ENCODE results near the gene IRF8.

The IRF8 gene

DNA sequence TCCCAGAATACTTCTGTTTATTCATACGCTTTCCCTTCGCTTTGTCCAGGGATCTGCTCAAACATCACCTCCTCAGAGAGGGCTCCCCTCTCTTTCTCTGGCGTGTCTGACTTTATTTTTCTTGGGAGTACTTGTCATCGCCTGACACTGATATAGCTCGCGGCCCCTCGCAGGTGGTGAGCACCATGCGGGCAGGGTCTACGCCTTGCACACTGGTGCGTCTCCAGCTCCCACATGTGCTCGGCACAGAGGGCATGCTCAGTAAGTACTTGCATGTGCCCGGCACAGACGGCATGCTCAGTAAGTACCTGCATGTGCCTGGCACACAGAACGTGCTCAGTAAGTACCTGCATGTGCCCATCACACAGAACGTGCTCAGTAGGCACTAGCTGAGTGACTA, 57.5 kb downstream of the IRF8 start:
- H3K23ac ChIP-seq (ENCODE audit: low read length) = no peak overlapping the region
- H3K18ac ChIP-seq (ENCODE audit: low read length) = no peak overlapping the region
- H3K27ac ChIP-seq (ENCODE audit: low read depth, low read length) = no peak overlapping the region
- WGBS (ENCODE audit: extremely low coverage, insufficient coverage, low lambda C conversion rate) = no CpG with 5 or more reads among the region's 15 CpGs
- H3K36me3 ChIP-seq (ENCODE audit: control insufficient read depth, insufficient read depth, low read length) = no peaks in the 10 kb centered on the region
- no peak for DNase-seq
- H2BK15ac ChIP-seq (replicated peaks; ENCODE audit: low read depth) = no peak overlapping the region
- no peak overlapping the region for H3K4me3 ChIP-seq (ENCODE audit: low read length)
- no peaks in the 10 kb centered on the region for H3K79me2 ChIP-seq (ENCODE audit: control insufficient read depth, insufficient read depth, low read length)
- H3K4me1 ChIP-seq (ENCODE audit: control insufficient read depth, low read depth, low read length) = no peaks in the 10 kb centered on the region
- H2BK120ac ChIP-seq (ENCODE audit: low read depth, low read length) = no peak overlapping the region
- H3K9ac ChIP-seq (ENCODE audit: low read length) = no peak overlapping the region
- no peak overlapping the region for H3K4ac ChIP-seq (ENCODE audit: low read depth, low read length)
- H2AK5ac ChIP-seq (ENCODE audit: low read length) = no peak overlapping the region
- H3K79me1 ChIP-seq (ENCODE audit: low read length) = no peaks in the 10 kb centered on the region
- H2BK5ac ChIP-seq (ENCODE audit: low read length) = no peak overlapping the region
- H3K4me2 ChIP-seq (ENCODE audit: low read length) = no peak overlapping the region
- H3K27me3 ChIP-seq (ENCODE audit: insufficient read depth, low read length, poor library complexity) = no peaks in the 10 kb centered on the region
- H4K8ac ChIP-seq (ENCODE audit: low read depth, low read length) = no peak overlapping the region
- no peak overlapping the region for H4K5ac ChIP-seq (ENCODE audit: low read length)
- no peak overlapping the region for H3K56ac ChIP-seq (ENCODE audit: low read length)

DNA sequence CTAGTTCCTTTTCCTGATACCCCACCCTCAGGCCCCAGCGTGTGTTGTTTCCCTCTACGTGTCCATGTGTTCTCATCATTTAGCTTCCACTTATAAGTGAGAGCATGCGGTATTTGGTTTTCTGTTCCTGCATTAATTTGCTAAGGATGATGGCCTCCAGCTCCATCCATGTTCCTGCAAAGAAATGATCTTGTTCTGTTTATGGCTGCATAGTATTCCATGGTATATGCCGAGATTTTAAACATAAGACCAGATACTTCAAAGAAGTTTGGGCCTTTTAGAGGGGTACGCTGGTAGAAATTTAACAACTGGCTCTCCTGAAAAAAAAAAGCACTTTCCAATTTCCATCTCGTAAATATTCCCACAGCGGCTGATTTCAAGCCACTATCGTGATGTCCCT, 59.8 kb downstream of the IRF8 start:
- Histone ChIP-seq H3K4me2 (ENCODE audit: low read length) (no peak overlapping the region), H3K79me1 (ENCODE audit: low read length) (no peaks in the 10 kb centered on the region), H2AK5ac (ENCODE audit: low read length) (no peak overlapping the region), H2BK15ac (replicated peaks; ENCODE audit: low read depth) (no peak overlapping the region), H3K27me3 (ENCODE audit: insufficient read depth, low read length, poor library complexity) (no peaks in the 10 kb centered on the region), H3K36me3 (ENCODE audit: control insufficient read depth, insufficient read depth, low read length) (no peaks in the 10 kb centered on the region), H3K4me1 (ENCODE audit: control insufficient read depth, low read depth, low read length) (no peaks in the 10 kb centered on the region), H3K4ac (ENCODE audit: low read depth, low read length) (no peak overlapping the region), H4K8ac (ENCODE audit: low read depth, low read length) (no peak overlapping the region), H3K79me2 (ENCODE audit: control insufficient read depth, insufficient read depth, low read length) (no peaks in the 10 kb centered on the region), H3K18ac (ENCODE audit: low read length) (no peak overlapping the region), H3K56ac (ENCODE audit: low read length) (no peak overlapping the region), H3K9ac (ENCODE audit: low read length) (no peak overlapping the region), H3K4me3 (ENCODE audit: low read length) (no peak overlapping the region), H4K5ac (ENCODE audit: low read length) (no peak overlapping the region), H2BK5ac (ENCODE audit: low read length) (no peak overlapping the region), H3K27ac (ENCODE audit: low read depth, low read length) (no peak overlapping the region), H2BK120ac (ENCODE audit: low read depth, low read length) (no peak overlapping the region), H3K23ac (ENCODE audit: low read length) (no peak overlapping the region)
- DNase-seq = no peak
- no CpG with 5 or more reads among the region's 8 CpGs for WGBS (ENCODE audit: extremely low coverage, insufficient coverage, low lambda C conversion rate)

DNA sequence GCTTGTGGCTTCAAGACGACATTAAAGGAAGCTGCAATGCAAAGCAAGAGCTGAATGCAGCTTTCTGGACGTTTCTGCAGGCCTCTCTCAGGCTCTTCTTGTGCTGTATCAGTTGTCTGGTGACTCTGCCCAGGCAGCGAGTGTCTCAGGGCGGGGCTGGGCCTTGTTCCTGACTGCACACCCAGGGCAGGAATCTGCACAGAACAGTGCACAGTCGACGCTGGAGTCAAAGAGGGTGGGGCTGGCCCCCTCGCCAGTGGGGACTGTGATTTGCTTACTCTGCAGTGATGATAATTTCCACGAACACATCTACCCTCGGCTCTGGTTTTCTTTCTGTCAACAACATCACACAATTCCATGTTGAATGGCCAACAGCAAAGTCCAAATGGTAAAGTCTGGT, 60.7 kb downstream of the IRF8 start:
- no peak overlapping the region for H3K23ac ChIP-seq (ENCODE audit: low read length)
- H3K4me2 ChIP-seq (ENCODE audit: low read length) = no peak overlapping the region
- no peak overlapping the region for H3K9ac ChIP-seq (ENCODE audit: low read length)
- no peak overlapping the region for H2BK5ac ChIP-seq (ENCODE audit: low read length)
- no peak overlapping the region for H3K27ac ChIP-seq (ENCODE audit: low read depth, low read length)
- H3K79me1 ChIP-seq (ENCODE audit: low read length) = no peaks in the 10 kb centered on the region
- H3K18ac ChIP-seq (ENCODE audit: low read length) = no peak overlapping the region
- no peaks in the 10 kb centered on the region for H3K36me3 ChIP-seq (ENCODE audit: control insufficient read depth, insufficient read depth, low read length)
- H2BK120ac ChIP-seq (ENCODE audit: low read depth, low read length) = no peak overlapping the region
- H3K27me3 ChIP-seq (ENCODE audit: insufficient read depth, low read length, poor library complexity) = no peaks in the 10 kb centered on the region
- H4K5ac ChIP-seq (ENCODE audit: low read length) = no peak overlapping the region
- no peak overlapping the region for H3K56ac ChIP-seq (ENCODE audit: low read length)
- H4K8ac ChIP-seq (ENCODE audit: low read depth, low read length) = no peak overlapping the region
- no CpG with 5 or more reads among the region's 9 CpGs for WGBS (ENCODE audit: extremely low coverage, insufficient coverage, low lambda C conversion rate)
- no peak overlapping the region for H2AK5ac ChIP-seq (ENCODE audit: low read length)
- H2BK15ac ChIP-seq (replicated peaks; ENCODE audit: low read depth) = no peak overlapping the region
- no peak overlapping the region for H3K4ac ChIP-seq (ENCODE audit: low read depth, low read length)
- DNase-seq = no peak
- H3K4me1 ChIP-seq (ENCODE audit: control insufficient read depth, low read depth, low read length) = no peaks in the 10 kb centered on the region
- H3K4me3 ChIP-seq (ENCODE audit: low read length) = no peak overlapping the region
- H3K79me2 ChIP-seq (ENCODE audit: control insufficient read depth, insufficient read depth, low read length) = no peaks in the 10 kb centered on the region

- Histone ChIP-seq H3K9ac (ENCODE audit: low read length) (no peak overlapping the region), H3K4me3 (ENCODE audit: low read length) (no peak overlapping the region), H3K36me3 (ENCODE audit: control insufficient read depth, insufficient read depth, low read length) (no peaks in the 10 kb centered on the region), H3K4ac (ENCODE audit: low read depth, low read length) (no peak overlapping the region), H3K79me1 (ENCODE audit: low read length) (no peaks in the 10 kb centered on the region), H3K56ac (ENCODE audit: low read length) (no peak overlapping the region), H4K8ac (ENCODE audit: low read depth, low read length) (no peak overlapping the region), H2BK15ac (replicated peaks; ENCODE audit: low read depth) (no peak overlapping the region), H2BK120ac (ENCODE audit: low read depth, low read length) (no peak overlapping the region), H3K27me3 (ENCODE audit: insufficient read depth, low read length, poor library complexity) (no peaks in the 10 kb centered on the region), H3K4me2 (ENCODE audit: low read length) (no peak overlapping the region), H2BK5ac (ENCODE audit: low read length) (no peak overlapping the region), H2AK5ac (ENCODE audit: low read length) (no peak overlapping the region), H3K79me2 (ENCODE audit: control insufficient read depth, insufficient read depth, low read length) (no peaks in the 10 kb centered on the region), H3K27ac (ENCODE audit: low read depth, low read length) (no peak overlapping the region), H3K23ac (ENCODE audit: low read length) (no peak overlapping the region), H3K18ac (ENCODE audit: low read length) (no peak overlapping the region), H4K5ac (ENCODE audit: low read length) (no peak overlapping the region), H3K4me1 (ENCODE audit: control insufficient read depth, low read depth, low read length) (no peaks in the 10 kb centered on the region)
- DNase-seq = no peak
- no CpG with 5 or more reads among the region's 10 CpGs for WGBS (ENCODE audit: extremely low coverage, insufficient coverage, low lambda C conversion rate)
These were observed 61.6 kb downstream of the IRF8 start for GRCh38 chr16:85960486-85961046.

DNA sequence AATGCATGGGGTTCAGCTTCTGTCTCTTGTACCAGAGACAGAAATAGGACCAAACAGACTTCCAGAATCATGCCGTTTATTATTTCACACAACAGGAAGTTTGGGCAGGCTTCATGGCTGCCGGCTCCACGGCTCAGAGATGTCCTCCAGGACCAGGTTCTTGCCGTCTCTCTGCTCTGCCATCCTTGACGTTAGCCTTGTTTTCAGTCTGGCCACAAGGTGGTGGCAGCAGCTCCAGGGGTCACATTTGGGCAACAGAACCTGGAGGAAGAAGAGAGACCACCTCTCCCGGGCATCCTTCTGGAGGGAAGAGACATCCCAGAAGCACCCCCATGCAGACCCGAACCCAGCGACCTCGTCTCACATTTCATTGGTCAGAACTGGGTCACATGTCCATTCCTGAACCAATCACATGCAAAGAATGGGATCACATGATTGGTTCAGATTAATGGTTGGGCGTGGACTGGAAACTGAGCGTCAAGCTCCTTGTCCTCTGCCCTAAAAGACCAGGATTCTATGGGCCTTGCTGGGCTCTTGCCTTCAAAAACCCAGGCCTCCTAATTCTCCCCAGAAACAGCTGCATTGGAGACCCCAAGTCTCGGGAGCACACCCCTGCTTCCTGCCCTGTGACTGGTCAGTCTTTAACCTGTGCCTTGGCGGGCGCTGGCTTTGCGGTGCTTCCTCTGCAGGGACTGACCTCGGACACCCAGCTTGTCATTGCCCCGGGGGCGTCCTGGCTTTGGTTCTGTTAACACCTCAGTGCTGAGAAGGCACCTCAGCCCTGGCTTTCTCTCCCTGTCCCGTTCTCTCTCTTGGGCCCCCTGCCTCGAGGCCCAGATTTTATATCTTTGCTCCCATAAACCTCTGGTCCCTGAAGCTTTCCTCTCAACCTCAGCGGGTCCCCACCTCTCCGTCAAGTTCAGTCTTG, 63.3 kb downstream of the IRF8 start:
- Histone ChIP-seq H3K23ac (ENCODE audit: low read length) (no peak overlapping the region), H3K9ac (ENCODE audit: low read length) (no peak overlapping the region), H3K56ac (ENCODE audit: low read length) (no peak overlapping the region), H3K27ac (ENCODE audit: low read depth, low read length) (no peak overlapping the region), H3K36me3 (ENCODE audit: control insufficient read depth, insufficient read depth, low read length) (no peaks in the 10 kb centered on the region), H3K4me1 (ENCODE audit: control insufficient read depth, low read depth, low read length) (no peaks in the 10 kb centered on the region), H3K27me3 (ENCODE audit: insufficient read depth, low read length, poor library complexity) (no peaks in the 10 kb centered on the region), H3K79me1 (ENCODE audit: low read length) (no peaks in the 10 kb centered on the region), H4K8ac (ENCODE audit: low read depth, low read length) (no peak overlapping the region), H3K4ac (ENCODE audit: low read depth, low read length) (no peak overlapping the region), H4K5ac (ENCODE audit: low read length) (no peak overlapping the region), H2BK15ac (replicated peaks; ENCODE audit: low read depth) (no peak overlapping the region), H3K4me2 (ENCODE audit: low read length) (no peak overlapping the region), H3K4me3 (ENCODE audit: low read length) (no peak overlapping the region), H2BK120ac (ENCODE audit: low read depth, low read length) (no peak overlapping the region), H3K79me2 (ENCODE audit: control insufficient read depth, insufficient read depth, low read length) (no peaks in the 10 kb centered on the region), H3K18ac (ENCODE audit: low read length) (no peak overlapping the region), H2BK5ac (ENCODE audit: low read length) (no peak overlapping the region), H2AK5ac (ENCODE audit: low read length) (no peak overlapping the region)
- peak; percentile 20 for DNase-seq
- no CpG with 5 or more reads among the region's 22 CpGs for WGBS (ENCODE audit: extremely low coverage, insufficient coverage, low lambda C conversion rate)

All from mesendoderm (in vitro differentiated cells).